HepG2 (cell line): Measurements from ENCODE around the gene GRK6. TPM values are rescaled to one million over a fixed set of nuclear protein-coding genes. Genes with fewer than 3 reads are reported as not detected.

Experiments used
- GATA4 ChIP-seq: sonication (generic); IDR thresholded peaks from 2 replicates; pipeline ENCODE4 v1.6.1; 2016; ENCODE audit warnings: antibody characterized with exemption, low read depth, borderline replicate concordance
- KAT8 ChIP-seq: IDR thresholded peaks from 2 replicates; pipeline ENCODE4 v1.6.1; 2016; ENCODE audit warnings: missing genetic modification reagents, missing compliant biosample characterization
- MAX ChIP-seq: IDR thresholded peaks from 2 replicates; pipeline ENCODE4 v1.6.1; 2012; ENCODE audit warnings: inconsistent platforms
- MED8 ChIP-seq: sonication (generic); formaldehyde crosslinking; IDR thresholded peaks from 2 replicates; pipeline ENCODE4 v1.8.1; 2023; ENCODE audit warnings: mild to moderate bottlenecking, missing genetic modification reagents; ENCODE audit not compliant: insufficient replicate concordance
- NFYC ChIP-seq: IDR thresholded peaks from 2 replicates; pipeline ENCODE4 v1.6.1; 2016; ENCODE audit warnings: missing genetic modification reagents, missing compliant biosample characterization
- RARG ChIP-seq: sonication (generic); formaldehyde crosslinking; IDR thresholded peaks from 2 replicates; pipeline ENCODE4 v1.4.0; 2020; ENCODE audit warnings: low read depth, mild to moderate bottlenecking, missing genetic modification reagents
- REL ChIP-seq: sonication (generic); formaldehyde crosslinking; conservative IDR thresholded peaks from 2 replicates; pipeline ENCODE4 v1.8.0; 2022; ENCODE audit warnings: mild to moderate bottlenecking, missing genetic modification reagents, moderate library complexity
- ZBTB33 ChIP-seq: sonication (generic); formaldehyde crosslinking; IDR thresholded peaks from 2 replicates; pipeline ENCODE4 v1.4.0; 2020; ENCODE audit warnings: missing genetic modification reagents
- ZFP62 ChIP-seq: sonication (generic); formaldehyde crosslinking; IDR thresholded peaks from 2 replicates; pipeline ENCODE4 v1.4.0; 2020; ENCODE audit warnings: missing genetic modification reagents
- ZFP82 ChIP-seq: sonication (generic); formaldehyde crosslinking; IDR thresholded peaks from 2 replicates; pipeline ENCODE4 v1.5.1; 2020; ENCODE audit warnings: mild to moderate bottlenecking, missing genetic modification reagents, borderline replicate concordance
- ZKSCAN1 ChIP-seq: fragments of 150-350 bp; IDR thresholded peaks from 2 replicates; pipeline ENCODE4 v1.6.1; 2014; ENCODE audit warnings: low read length
- ZNF318 ChIP-seq: sonication (generic); formaldehyde crosslinking; IDR thresholded peaks from 2 replicates; pipeline ENCODE4 v1.4.0; 2020; ENCODE audit warnings: mild to moderate bottlenecking, missing genetic modification reagents
- ZNF34 ChIP-seq: sonication (generic); formaldehyde crosslinking; IDR thresholded peaks from 2 replicates; pipeline ENCODE4 v1.4.0; 2020; ENCODE audit warnings: mild to moderate bottlenecking, missing genetic modification reagents, borderline replicate concordance
- ZNF530 ChIP-seq: sonication (generic); formaldehyde crosslinking; IDR thresholded peaks from 2 replicates; pipeline ENCODE4 v1.5.0; 2020; ENCODE audit warnings: low read depth, mild to moderate bottlenecking, missing genetic modification reagents
- ZNF597 ChIP-seq: sonication (generic); formaldehyde crosslinking; IDR thresholded peaks from 2 replicates; pipeline ENCODE4 v1.5.0; 2020; ENCODE audit warnings: missing genetic modification reagents
- ZNF616 ChIP-seq: sonication (generic); formaldehyde crosslinking; IDR thresholded peaks from 2 replicates; pipeline ENCODE4 v1.5.0; 2020; ENCODE audit warnings: low read depth, mild to moderate bottlenecking, missing genetic modification reagents
- polyA plus RNA-seq, 8 experiments: library from polyadenylated mRNA; depleted of rRNA in 3 of 8; stranded (reverse) in 7 of 8; unstranded in 1 of 8; fragments of >200 nt; fragmentation: Illumina TruSeq in 4 of 8; extraction: Trizol in 4 of 8; gene quantifications; 2 replicates each; pipeline versions ENCODE4 v1.2.1 to v1.2.3, GENCODE V29; 2011 to 2016; ENCODE audit warnings: low read depth in 4 of 8, missing spikeins in 1 of 8, mixed read lengths in 1 of 8; ENCODE audit not compliant: insufficient read depth in 1 of 8
- total RNA-seq, 5 experiments: library from RNA; depleted of rRNA; stranded (reverse); fragments of >200 nt; fragmentation: Illumina TruSeq; extraction: Trizol; gene quantifications; 2 replicates each; pipeline ENCODE4 v1.2.3, GENCODE V29; 2016; ENCODE audit warnings: low read depth in 1 of 5
- TF ChIP-seq, protein P1 (sequence below): sonication (generic); formaldehyde crosslinking; IDR thresholded peaks from 2 replicates; pipeline ENCODE4 v1.5.0; 2020; ENCODE audit warnings: missing genetic modification reagents

Gene GRK6
- total and polyA plus RNA-seq, 2 of the 13 experiments (the other 11 are each of a cell fraction or from before 2014, with no cell fraction given): 13.2 to 19.9 TPM

GRCh38 chr5:177434942-177435738 lies 8.7 kb downstream of the GRK6 start (continued):
- TF ChIP-seq REL (CRISPR knock-in tag) (no peak), ZNF34 (CRISPR knock-in tag) (no peak), ZNF616 (CRISPR knock-in tag) (no peak), ZKSCAN1 (no peak), ZNF530 (CRISPR knock-in tag) (no peak), MAX (peak; percentile 26; the same call in 1 of the 2 replicates), MED8 (CRISPR knock-in tag) (no peak), ZNF318 (CRISPR knock-in tag) (0 out of 2 replicates have a peak, but pooled peaks have one; percentile 45), ZFP62 (CRISPR knock-in tag) (no peak), RARG (CRISPR knock-in tag) (no peak), NFYC (CRISPR knock-in tag) (no peak), GATA4 (0 out of 2 replicates have a peak, but pooled peaks have one; percentile 13), ZFP82 (no peak), ZNF597 (CRISPR knock-in tag) (no peak), KAT8 (no peak), ZBTB33 (peak; percentile 19; the same call in 1 of the 2 replicates)
- TF ChIP-seq, protein P1, sequence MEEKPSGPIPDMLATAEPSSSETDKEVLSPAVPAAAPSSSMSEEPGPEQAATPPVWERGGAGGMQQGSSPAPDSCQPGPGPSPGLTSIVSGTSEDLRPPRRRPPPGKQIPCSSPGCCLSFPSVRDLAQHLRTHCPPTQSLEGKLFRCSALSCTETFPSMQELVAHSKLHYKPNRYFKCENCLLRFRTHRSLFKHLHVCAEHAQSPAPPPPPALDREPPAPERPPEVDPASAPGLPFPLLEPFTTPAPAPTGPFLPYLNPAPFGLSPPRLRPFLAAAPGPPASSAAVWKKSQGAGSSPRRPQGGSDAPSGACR (CRISPR knock-in tag): no peak
